H1 (cell line): Measurements from ENCODE around the gene C17orf113. TPM values are rescaled to one million over a fixed set of nuclear protein-coding genes. Genes with fewer than 3 reads are reported as not detected.

Experiments used
- CTCF ChIA-PET: fragments of 300-600 bp; sonication (Branson Sonifier 250); formaldehyde crosslinking; loops from one replicate; lab custom pipeline; 2021; ENCODE audit not compliant: partially characterized antibody; lab: Charles Lee
- POLR2A ChIA-PET: fragments of 300-600 bp; sonication (Branson Sonifier 250); formaldehyde crosslinking; loops from one replicate; lab custom pipeline; 2021; ENCODE audit warnings: inconsistent platforms; ENCODE audit not compliant: partially characterized antibody; lab: Charles Lee
- DNase-seq, 2 experiments: peaks; one replicate each; pipeline versions ENCODE4 v3.0.0 to v3.0.0-alpha.2; 2010 to 2022; ENCODE audit warnings: low spot score in 2 of 2, low read depth in 1 of 2, mixed read lengths in 1 of 2
- FAIRE-seq: peaks from 2 replicates; lab custom pipeline; 2011; peaks lifted over from hg19 to GRCh38; lab: Jason Lieb, UNC
- H2AFZ ChIP-seq: 2 replicates; pipeline ENCODE4 v1.8.1; 2012; ENCODE audit warnings: low read length, inconsistent platforms
- H2AK5ac ChIP-seq: 2 replicates; pipeline ENCODE4 v1.6.1; 2013; ENCODE audit warnings: low read depth, low read length
- H2BK120ac ChIP-seq: replicated peaks from 2 replicates; pipeline ENCODE3; 2013; ENCODE audit warnings: low read depth, low read length, inconsistent platforms
- H2BK12ac ChIP-seq: 2 replicates; pipeline ENCODE4 v1.6.1; 2013; ENCODE audit warnings: low read depth, low read length
- H2BK15ac ChIP-seq: 2 replicates; pipeline ENCODE4 v1.6.1; 2013; ENCODE audit warnings: low read length
- H2BK20ac ChIP-seq: 2 replicates; pipeline ENCODE4 v1.6.1; 2013; ENCODE audit warnings: low read length
- H2BK5ac ChIP-seq: 2 replicates; pipeline ENCODE4 v1.6.1; 2013; ENCODE audit warnings: low read depth, low read length
- H3K14ac ChIP-seq: 2 replicates; pipeline ENCODE4 v1.6.1; 2013; ENCODE audit warnings: inconsistent platforms; ENCODE audit not compliant: insufficient read length
- H3K18ac ChIP-seq: 2 replicates; pipeline ENCODE4 v1.6.1; 2013; ENCODE audit warnings: low read length; ENCODE audit errors: extremely low read depth
- H3K23ac ChIP-seq: 2 replicates; pipeline ENCODE4 v1.6.1; 2013; ENCODE audit warnings: inconsistent platforms; ENCODE audit not compliant: insufficient read length
- H3K23me2 ChIP-seq: 2 replicates; pipeline ENCODE4 v1.6.1; 2013; ENCODE audit warnings: low read depth, low read length
- H3K27ac ChIP-seq: 2 replicates; pipeline ENCODE4 v1.6.1; 2011; ENCODE audit warnings: low read depth, low read length, inconsistent platforms
- H3K27me3 ChIP-seq, 4 experiments: replicated peaks in 1 of 4; 1 replicate in 1 of 4; 2 replicates in 3 of 4; pipeline versions ENCODE4 v1.6.1 to v1.8.1; 2011 to 2013; ENCODE audit warnings: low read length in 3 of 4, mild to moderate bottlenecking in 3 of 4, inconsistent platforms in 2 of 4, mixed read lengths in 2 of 4, moderate library complexity in 1 of 4; ENCODE audit not compliant: control insufficient read depth in 3 of 4, insufficient read depth in 3 of 4; ENCODE audit errors: extremely low read depth in 1 of 4
- H3K36me3 ChIP-seq, 4 experiments: 2 replicates each; pipeline versions ENCODE4 v1.6.1 to v1.8.1; 2011 to 2013; ENCODE audit warnings: mild to moderate bottlenecking in 4 of 4, low read length in 3 of 4, moderate library complexity in 2 of 4, control low read depth in 1 of 4, inconsistent platforms in 1 of 4; ENCODE audit not compliant: insufficient read depth in 4 of 4, control insufficient read depth in 2 of 4
- H3K4ac ChIP-seq: replicated peaks from 2 replicates; pipeline ENCODE3; 2013; ENCODE audit warnings: low read length, low read depth, mixed read lengths, inconsistent platforms; ENCODE audit not compliant: insufficient read length
- H3K4me1 ChIP-seq, 4 experiments: replicated peaks in 1 of 4; 1 replicate in 1 of 4; 2 replicates in 3 of 4; pipeline versions ENCODE4 v1.6.1 to v1.8.1; 2011 to 2013; ENCODE audit warnings: low read length in 3 of 4, inconsistent platforms in 2 of 4, mixed read lengths in 1 of 4; ENCODE audit not compliant: insufficient read depth in 4 of 4, control insufficient read depth in 3 of 4
- H3K4me2 ChIP-seq, 2 experiments: 2 replicates each; pipeline versions ENCODE4 v1.6.1 to v1.8.1; 2011 to 2013; ENCODE audit warnings: low read depth in 2 of 2, low read length in 2 of 2, control low read depth in 1 of 2, inconsistent platforms in 1 of 2, mild to moderate bottlenecking in 1 of 2; ENCODE audit not compliant: insufficient read depth in 1 of 2
- H3K4me3 ChIP-seq, 4 experiments: fragments of 200-600, 300-600 bp in 1 of 4; sonication (generic), shearing (Covaris generic), sonication (Bioruptor Twin) in 1 of 4; 2 replicates each; pipeline versions ENCODE4 v1.5.1 to v1.8.1; 2011 to 2016; ENCODE audit warnings: low read length in 4 of 4, low read depth in 3 of 4, control low read depth in 2 of 4, inconsistent platforms in 2 of 4, mild to moderate bottlenecking in 2 of 4, mixed read lengths in 1 of 4, moderate library complexity in 1 of 4; ENCODE audit not compliant: insufficient read depth in 2 of 4; ENCODE audit errors: extremely low read depth in 1 of 4
- H3K56ac ChIP-seq: replicated peaks from 2 replicates; pipeline ENCODE3; 2013; ENCODE audit warnings: low read depth, mild to moderate bottlenecking, mixed read lengths, low read length, inconsistent platforms; ENCODE audit not compliant: insufficient read length
- H3K79me1 ChIP-seq: 2 replicates; pipeline ENCODE4 v1.6.1; 2013; ENCODE audit warnings: low read depth, low read length, control low read depth
- H3K79me2 ChIP-seq, 2 experiments: 2 replicates each; pipeline versions ENCODE4 v1.6.1 to v1.8.1; 2012 to 2013; ENCODE audit warnings: low read length in 2 of 2, mild to moderate bottlenecking in 2 of 2, inconsistent platforms in 1 of 2; ENCODE audit not compliant: insufficient read depth in 2 of 2, control insufficient read depth in 1 of 2
- H3K9ac ChIP-seq, 4 experiments: replicated peaks in 1 of 4; 1 replicate in 1 of 4; 2 replicates in 3 of 4; pipeline versions ENCODE4 v1.6.1 to v1.8.1; 2011 to 2013; ENCODE audit warnings: low read depth in 3 of 4, low read length in 3 of 4, control low read depth in 2 of 4, mild to moderate bottlenecking in 2 of 4, moderate library complexity in 2 of 4, inconsistent platforms in 1 of 4; ENCODE audit errors: extremely low read depth in 1 of 4
- H3K9me3 ChIP-seq, 2 experiments: 2 replicates each; pipeline versions ENCODE4 v1.6.1 to v1.8.1; 2012 to 2013; ENCODE audit warnings: mild to moderate bottlenecking in 2 of 2, moderate library complexity in 2 of 2, control low read depth in 1 of 2, inconsistent platforms in 1 of 2, low read depth in 1 of 2, low read length in 1 of 2, mixed read lengths in 1 of 2; ENCODE audit not compliant: insufficient read depth in 2 of 2
- H4K20me1 ChIP-seq, 2 experiments: replicated peaks in 1 of 2; 2 replicates each; pipeline versions ENCODE3 to v1.8.1; 2011 to 2013; ENCODE audit warnings: inconsistent platforms in 2 of 2, low read length in 2 of 2, mild to moderate bottlenecking in 1 of 2; ENCODE audit not compliant: insufficient read depth in 2 of 2, control insufficient read depth in 1 of 2
- H4K5ac ChIP-seq: 2 replicates; pipeline ENCODE4 v1.6.1; 2013; ENCODE audit warnings: low read length, low read depth, mixed read lengths, inconsistent platforms; ENCODE audit not compliant: insufficient read length
- H4K8ac ChIP-seq: 2 replicates; pipeline ENCODE4 v1.8.0; 2013; ENCODE audit warnings: mild to moderate bottlenecking, moderate library complexity, low read length, inconsistent platforms; ENCODE audit not compliant: insufficient read depth; ENCODE audit errors: extremely low read depth
- H4K91ac ChIP-seq: replicated peaks from 2 replicates; pipeline ENCODE3; 2013; ENCODE audit warnings: low read length, mixed read lengths, inconsistent platforms; ENCODE audit not compliant: insufficient read length
- POLR2AphosphoS5 ChIP-seq: IDR thresholded peaks from 2 replicates; pipeline ENCODE4 v1.6.1; 2011; ENCODE audit warnings: low read depth, low read length
- TAF7 ChIP-seq: optimal IDR thresholded peaks from 2 replicates; pipeline ENCODE3; 2011; ENCODE audit warnings: low read depth, mild to moderate bottlenecking, inconsistent platforms, low read length, moderate library complexity, borderline replicate concordance
- WGBS, 2 experiments: shearing (Covaris generic) in 1 of 2; methylation state at CpG; one replicate each; pipeline versions ENCODE4 v1.1.6 to v1.1.7; 2013 to 2015; ENCODE audit warnings: low lambda C conversion rate in 2 of 2, mixed read lengths in 2 of 2, inconsistent platforms in 1 of 2, low coverage in 1 of 2, missing lambda C conversion rate in 1 of 2; ENCODE audit not compliant: insufficient replicate concordance in 2 of 2, insufficient coverage in 1 of 2, insufficient read length in 1 of 2; ENCODE audit errors: extremely low coverage in 1 of 2, missing lambda C conversion rate in 1 of 2; 5-methylcytosine and 5-hydroxymethylcytosine counted together
- polyA plus RNA-seq, 7 experiments: library from polyadenylated mRNA; depleted of rRNA in 3 of 7; stranded (reverse) in 5 of 7; unstranded in 2 of 7; fragments of >200 nt in 5 of 7; fragments of 200-250 nt in 2 of 7; gene quantifications; 1 replicate in 5 of 7; 2 replicates in 1 of 7; 4 replicates in 1 of 7; pipeline versions ENCODE4 v1.2.1 to v1.2.3, GENCODE V29; 2011 to 2013; ENCODE audit warnings: missing spikeins in 2 of 7, mixed read lengths in 2 of 7
- total RNA-seq: library from RNA; stranded (reverse); fragmentation: NEBNext Ultra II Directional; extraction: Animal tissue kit (Norgen Biotek cat#: 25700); gene quantifications from 2 replicates; pipeline ENCODE4 v1.2.1, GENCODE V29; 2021

Gene C17orf113
- total and polyA plus RNA-seq, 2 of the 8 experiments (the other 6 are each of a cell fraction or from before 2014, with no cell fraction given) = 1.0 to 1.4 TPM

GRCh38 chr17:42040818-42041217 lies 9.6 kb downstream of the C17orf113 start:
- H3K14ac ChIP-seq = no peak overlapping the region
- no peak overlapping the region for H2BK15ac ChIP-seq

More at GRCh38 chr17:42040818-42041217, 9.6 kb downstream of the C17orf113 start:
- no peak overlapping the region for H4K5ac ChIP-seq
- no peak overlapping the region for H2BK20ac ChIP-seq
- no peak overlapping the region for H3K23ac ChIP-seq
- FAIRE-seq (no peak), DNase-seq (no peak)
- TF ChIP-seq POLR2AphosphoS5 (no peak), TAF7 (no peak)
- H2BK5ac ChIP-seq = no peak overlapping the region
- no peak overlapping the region for H3K4me3 ChIP-seq
- H2BK12ac ChIP-seq = no peak overlapping the region
- H3K27me3 ChIP-seq = no peaks in the 10 kb centered on the region
- no peak overlapping the region for H3K27ac ChIP-seq
- H2AK5ac ChIP-seq = no peak overlapping the region
- H3K4ac ChIP-seq = no peak overlapping the region
- no peak overlapping the region for H4K8ac ChIP-seq
- H3K9ac ChIP-seq = no peak overlapping the region
- H3K9me3 ChIP-seq = no peaks in the 10 kb centered on the region
- H2AFZ ChIP-seq = no peak overlapping the region
- H3K79me2 ChIP-seq = no peaks in the 10 kb centered on the region
- no peak overlapping the region for H4K91ac ChIP-seq
- H3K23me2 ChIP-seq = no peaks in the 10 kb centered on the region
- 92% methylated on average over 10 of the region's 10 CpGs; no CpG with 5 or more reads in 1 of the 2 experiments for WGBS, 2 experiments
- CTCF ChIA-PET = interaction anchor here (0.6 to 38.8 kb wide), 14 partner anchors 8 to 345 kb away, joined by 3 to 1084 read pairs (median 6); partner anchors contain the start of genes DHX58, DNAJC7, HSPB9 and KAT2A
- H3K4me2 ChIP-seq = no peak overlapping the region
- no peaks in the 10 kb centered on the region for H4K20me1 ChIP-seq
- no peak overlapping the region for H3K18ac ChIP-seq
- H2BK120ac ChIP-seq = no peak overlapping the region
- no peak overlapping the region for H3K56ac ChIP-seq
- POLR2A ChIA-PET = interaction anchor here (0.6 to 3.4 kb wide), 7 partner anchors 12 to 239 kb away, joined by 3 to 21 read pairs (median 4); partner anchors contain the start of gene ZNF385C
- no peaks in the 10 kb centered on the region for H3K79me1 ChIP-seq
- H3K4me1 ChIP-seq = peaks cover 0 to 6% (median 2%) of the 10 kb centered on the region in 4 experiments; a peak in 2 of 7 replicates
- no peaks in the 10 kb centered on the region for H3K36me3 ChIP-seq
